ENCODE results near the gene SH3RF1.

The SH3RF1 gene

GRCh38 chr4:169252339-169253112 lies 18.2 kb downstream of the SH3RF1 start:
- DNase-seq (ENCODE audit: low read depth in 1 of 2, low spot score in 1 of 2): no peak

DNA sequence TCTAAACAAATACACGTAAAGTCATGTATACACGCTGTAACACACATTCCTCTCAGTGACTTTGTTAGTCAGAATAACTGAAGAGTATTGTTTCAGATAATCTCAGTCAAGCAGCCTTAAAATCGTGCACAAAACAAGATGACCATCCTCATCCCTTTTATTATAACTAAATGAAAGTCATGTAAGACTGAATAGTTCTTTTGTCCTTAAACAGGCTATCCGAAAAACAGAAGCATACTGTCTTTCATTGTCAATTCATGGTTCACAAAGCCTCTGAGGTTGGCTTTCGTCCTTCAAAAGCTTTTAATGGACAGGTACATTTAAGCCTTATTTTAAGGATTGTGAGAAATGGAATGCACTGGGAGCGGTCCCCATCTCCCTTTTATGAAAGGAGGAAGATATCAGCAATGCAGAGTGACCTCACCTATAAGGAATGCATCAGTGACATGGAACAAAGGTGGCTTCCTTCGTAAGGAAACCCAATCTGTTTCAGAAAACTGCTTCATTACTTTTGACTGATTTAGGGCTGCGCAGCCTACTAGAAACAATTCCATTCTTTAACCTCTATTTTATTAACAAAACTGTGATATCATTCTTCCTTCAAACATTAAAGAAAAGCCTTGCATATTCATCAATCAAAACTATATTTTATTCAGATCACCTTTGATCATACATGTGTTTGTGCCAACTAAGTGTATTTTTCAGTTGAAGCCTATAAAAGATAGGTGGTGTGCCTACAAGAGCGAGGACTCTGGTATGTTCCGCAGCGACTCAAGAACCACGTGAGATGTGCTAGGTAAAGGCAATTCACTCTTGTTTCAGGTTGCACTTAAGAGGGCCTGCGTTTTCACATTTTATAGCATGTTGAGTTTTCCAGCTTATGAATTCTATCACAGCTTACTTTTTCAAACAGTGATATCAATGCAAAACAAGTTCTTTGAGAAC lies 19.2 kb downstream of the SH3RF1 start:
- DNase-seq (ENCODE audit: low read depth in 1 of 2, low spot score in 1 of 2): no peak

- DNase-seq (ENCODE audit: low read depth in 1 of 2, low spot score in 1 of 2): no peak
These were observed 20.0 kb downstream of the SH3RF1 start for GRCh38 chr4:169250796-169251195.

GRCh38 chr4:169249999-169250398 lies 20.8 kb downstream of the SH3RF1 start:
- no peak for DNase-seq (ENCODE audit: low read depth in 1 of 2, low spot score in 1 of 2)

DNA sequence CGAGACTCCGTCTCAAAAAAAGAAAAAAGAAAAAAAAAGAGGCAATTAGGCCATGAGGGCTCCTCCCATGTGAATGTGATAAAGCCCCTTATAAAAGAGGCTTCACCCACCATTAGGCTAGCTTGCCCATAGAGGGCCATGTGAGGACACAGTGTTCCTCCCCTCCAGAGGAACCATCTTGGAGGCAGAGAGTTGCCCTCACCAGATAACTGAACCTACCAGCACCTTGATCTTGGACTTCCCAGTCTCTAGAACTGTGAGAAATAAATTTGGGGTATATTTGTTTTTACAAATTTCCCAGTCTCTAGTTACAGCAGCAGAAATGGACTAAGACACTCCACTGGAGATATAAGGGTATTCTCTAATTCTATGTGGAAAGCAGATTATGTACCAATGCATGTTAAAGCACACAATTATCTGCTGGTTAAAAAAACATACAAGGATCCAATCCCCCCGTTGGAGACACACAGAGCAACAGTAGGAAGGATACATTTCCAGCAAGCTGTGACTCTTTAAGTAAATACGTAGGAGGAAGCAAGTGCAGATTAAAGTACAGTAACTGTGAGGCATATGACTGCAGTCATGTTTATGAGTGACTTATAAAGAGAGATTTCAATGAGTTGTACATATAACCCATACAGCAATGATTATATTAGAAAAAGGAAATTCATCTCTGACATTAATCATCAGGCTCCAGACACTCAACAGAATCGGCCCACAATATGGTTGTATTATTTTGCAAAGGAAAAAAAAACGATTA lies 21.4 kb downstream of the SH3RF1 start:
- DNase-seq (ENCODE audit: low read depth in 1 of 2, low spot score in 1 of 2): no peak

DNA sequence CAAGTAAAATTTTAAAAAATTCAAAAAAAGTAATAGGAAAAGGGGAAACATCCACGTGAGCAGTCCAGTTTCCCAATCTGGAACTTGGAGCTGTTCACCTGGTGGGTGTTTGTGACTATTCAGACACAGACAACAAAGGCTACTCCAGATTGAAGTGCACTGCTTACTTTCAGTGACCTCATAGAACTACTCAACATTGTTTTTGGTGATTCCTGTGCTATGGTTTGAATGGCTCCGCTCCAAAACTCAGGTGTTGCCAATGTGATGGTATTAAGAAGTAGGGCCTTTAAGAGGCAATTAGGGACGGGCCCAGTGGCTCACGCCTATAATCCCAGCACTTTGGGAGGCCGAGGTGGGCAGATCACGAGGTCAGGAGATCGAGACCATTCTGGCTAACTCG lies 22.1 kb downstream of the SH3RF1 start:
- DNase-seq (ENCODE audit: low read depth in 1 of 2, low spot score in 1 of 2): no peak

DNA sequence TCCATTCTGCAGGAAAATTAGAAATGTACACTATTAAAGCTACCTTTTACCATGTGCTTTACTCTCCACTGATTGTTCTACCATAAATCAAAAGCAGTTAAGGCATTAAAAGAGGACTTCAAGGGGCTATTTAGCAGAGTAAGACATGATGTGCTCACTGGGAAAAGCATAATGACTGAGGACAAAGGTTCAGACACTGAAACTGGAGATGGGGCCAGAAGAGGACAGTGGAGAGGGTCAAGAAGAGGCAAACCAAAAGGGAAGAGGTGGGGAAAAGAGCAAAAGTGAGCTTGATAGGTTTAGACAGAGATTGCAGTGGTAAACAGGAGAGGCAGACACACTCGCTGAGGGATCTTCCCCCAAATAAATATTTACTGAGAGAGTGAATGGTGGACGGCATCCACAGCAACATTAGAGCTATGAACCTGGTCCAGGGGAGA lies 23.8 kb downstream of the SH3RF1 start:
- DNase-seq (ENCODE audit: low read depth in 1 of 2, low spot score in 1 of 2): no peak

GRCh38 chr4:169246279-169246678 lies 24.5 kb downstream of the SH3RF1 start:
- no peak for DNase-seq (ENCODE audit: low read depth in 1 of 2, low spot score in 1 of 2)

DNA sequence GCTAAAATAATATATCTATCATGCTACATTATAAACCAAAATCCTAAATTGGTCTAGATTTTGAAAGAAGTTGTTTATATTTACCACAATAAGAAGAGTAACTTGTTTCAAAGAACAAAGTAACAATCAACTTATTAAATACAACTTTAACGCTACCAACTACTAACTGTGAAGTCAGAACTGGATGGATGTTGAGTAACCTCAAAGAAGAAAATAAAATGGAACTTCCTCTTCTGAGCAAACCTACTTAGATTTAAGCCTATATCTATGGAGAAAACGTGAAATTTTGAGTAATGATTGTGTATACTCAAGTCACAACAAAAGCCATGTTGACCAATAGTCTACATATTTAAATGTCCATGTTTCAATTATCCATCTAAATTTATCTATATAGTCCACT lies 25.7 kb downstream of the SH3RF1 start:
- no peak for DNase-seq (ENCODE audit: low read depth in 1 of 2, low spot score in 1 of 2)

DNA sequence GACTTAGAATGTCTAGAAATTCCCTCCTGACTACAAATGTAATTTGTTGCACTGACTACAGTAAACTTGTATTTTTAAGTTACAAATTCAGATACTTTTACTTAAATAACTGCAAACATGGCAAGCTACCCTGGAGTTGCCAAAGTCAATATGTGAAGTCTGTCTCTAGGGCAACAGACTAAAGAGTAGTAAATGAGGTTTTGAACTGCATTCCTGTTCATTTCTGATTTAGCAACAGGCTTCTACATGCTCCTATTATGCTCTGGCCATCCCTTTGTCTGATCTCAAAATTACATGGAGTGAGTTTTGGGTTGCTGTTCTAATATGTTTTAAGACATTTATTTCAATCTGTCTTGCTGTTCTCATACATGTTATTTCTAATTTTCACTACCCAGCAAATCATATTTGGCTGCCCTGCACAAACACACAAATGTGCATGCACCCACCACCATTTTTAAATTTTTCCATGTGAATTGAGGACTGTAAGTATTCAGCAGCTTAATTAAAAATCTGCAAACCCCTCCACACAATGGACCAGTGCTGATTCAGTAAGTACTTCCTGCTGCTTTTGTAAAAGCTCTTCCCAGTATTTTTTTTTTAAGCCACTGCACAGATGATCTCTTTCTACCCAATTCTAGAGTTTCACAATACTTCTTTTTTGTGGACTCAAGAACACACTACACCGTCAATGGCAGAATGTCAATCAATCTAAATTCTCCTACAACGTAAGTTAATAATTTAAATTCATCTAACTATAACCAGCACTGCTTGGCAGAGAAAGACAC lies 26.7 kb downstream of the SH3RF1 start:
- DNase-seq (ENCODE audit: low read depth in 1 of 2, low spot score in 1 of 2): no peak

- no peak for DNase-seq (ENCODE audit: low read depth in 1 of 2, low spot score in 1 of 2)
These were observed 29.3 kb downstream of the SH3RF1 start for GRCh38 chr4:169241464-169241863.

DNA sequence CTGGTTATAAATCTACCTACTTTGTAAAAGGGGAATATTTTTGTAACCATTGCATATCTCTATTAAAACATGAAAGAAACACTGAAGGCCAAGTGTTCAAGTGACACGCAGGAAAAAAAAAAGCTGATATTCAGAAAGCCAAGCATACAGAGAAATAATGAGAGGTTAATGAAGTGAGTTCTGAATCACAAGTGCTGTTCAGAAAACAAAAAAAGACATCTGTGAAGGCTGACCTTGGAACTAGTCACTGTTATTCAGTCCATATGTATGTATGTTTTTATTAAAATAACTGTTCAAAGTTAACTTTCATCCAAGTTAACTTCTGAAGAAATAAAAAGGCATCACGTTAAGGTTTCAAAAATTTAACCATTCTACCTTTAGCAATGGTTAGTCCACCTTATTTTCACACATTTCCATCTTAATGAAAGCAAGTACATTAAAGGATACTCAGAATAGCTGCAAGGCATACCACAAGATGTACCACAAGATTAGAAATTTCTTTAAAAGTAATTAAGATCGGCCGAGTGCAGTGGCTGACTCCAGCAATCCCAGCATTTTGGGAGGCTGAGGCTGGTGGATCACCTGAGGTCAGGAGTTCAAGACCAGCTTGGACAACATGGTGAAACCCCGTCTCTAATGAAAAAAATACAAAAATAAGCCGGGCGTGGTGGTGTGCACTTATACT lies 31.4 kb downstream of the SH3RF1 start:
- DNase-seq (ENCODE audit: low read depth in 1 of 2, low spot score in 1 of 2): no peak

GRCh38 chr4:169238445-169238844 lies 32.3 kb downstream of the SH3RF1 start:
- no peak for DNase-seq (ENCODE audit: low read depth in 1 of 2, low spot score in 1 of 2)

GRCh38 chr4:169236873-169237626 lies 33.7 kb downstream of the SH3RF1 start:
- no peak for DNase-seq (ENCODE audit: low read depth in 1 of 2, low spot score in 1 of 2)

GRCh38 chr4:169236078-169236477 lies 34.7 kb downstream of the SH3RF1 start:
- no peak for DNase-seq (ENCODE audit: low read depth in 1 of 2, low spot score in 1 of 2)

DNA sequence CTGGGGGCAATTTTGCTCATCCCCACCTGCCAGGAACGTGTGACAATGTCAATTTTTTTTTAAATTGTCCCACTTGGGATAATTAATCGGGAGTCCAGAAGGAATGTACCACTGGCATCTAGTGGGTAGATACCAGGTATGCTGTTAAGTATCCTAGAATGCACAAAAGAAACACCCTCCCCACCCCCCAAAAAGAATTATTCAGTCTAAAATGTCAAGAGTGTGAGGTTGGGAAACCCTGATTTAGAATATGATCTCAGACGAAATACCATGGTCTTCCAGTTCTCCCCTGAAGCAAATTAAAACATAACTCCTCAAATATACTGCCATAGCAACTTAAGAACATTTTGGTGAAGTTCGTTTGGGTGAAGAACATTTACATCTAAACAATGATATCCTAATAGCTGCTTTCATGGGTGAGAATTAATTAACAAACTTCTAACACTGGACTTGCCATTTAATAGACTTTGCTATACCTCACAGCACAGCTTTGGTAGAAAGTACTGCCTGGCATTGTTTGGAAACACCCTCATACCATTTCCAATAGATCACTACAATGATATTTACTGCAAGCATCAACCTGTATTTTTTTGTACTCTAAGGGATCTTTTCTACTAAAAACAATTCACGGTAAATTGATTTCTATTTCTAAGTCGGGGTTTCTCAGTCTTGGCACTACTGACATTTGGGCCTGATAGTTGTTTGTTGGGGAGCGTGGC lies 36.5 kb downstream of the SH3RF1 start:
- no peak for DNase-seq (ENCODE audit: low read depth in 1 of 2, low spot score in 1 of 2)

- DNase-seq (ENCODE audit: low read depth in 1 of 2, low spot score in 1 of 2): no peak
These were observed 37.1 kb downstream of the SH3RF1 start for GRCh38 chr4:169233691-169234090.

DNA sequence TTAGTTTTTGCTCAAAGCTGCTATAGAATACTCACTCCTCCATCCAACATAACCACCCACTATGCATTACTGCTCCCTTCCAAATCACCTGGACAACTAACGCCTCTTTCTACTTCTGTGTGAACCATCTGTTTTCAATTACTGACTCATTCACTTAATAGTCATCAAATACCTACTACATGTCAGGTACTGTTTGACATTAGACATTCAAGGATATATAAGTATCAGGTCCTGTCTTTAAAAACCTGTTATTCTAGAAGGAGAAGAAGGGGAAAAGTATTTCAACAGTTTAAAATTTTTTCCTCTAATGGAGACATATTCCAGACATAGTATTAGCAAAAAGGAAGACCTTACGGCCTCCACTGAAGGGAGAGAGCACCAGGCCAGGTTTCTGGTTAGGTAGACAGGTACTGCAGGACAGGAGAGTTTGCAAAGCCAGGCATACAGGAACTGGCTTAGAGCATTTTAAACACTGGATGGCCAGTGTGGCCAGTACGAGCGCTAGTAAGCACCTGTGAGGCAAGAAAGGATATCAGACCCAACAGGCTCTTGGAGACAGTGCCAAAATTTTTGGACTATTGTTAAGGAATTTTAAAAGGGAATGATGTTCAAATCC lies 39.0 kb downstream of the SH3RF1 start:
- no peak for DNase-seq (ENCODE audit: low read depth in 1 of 2, low spot score in 1 of 2)
